Endothelial cell of hepatic sinusoid (primary cell): ENCODE data around the gene ASPDH.

Experiments used
- in situ Hi-C: cut with HindIII; loops from 2 replicates; pipeline ENCODE4 v1.10.0; 2017; ENCODE audit warnings: low sequenced_read_pairs

Gene ASPDH

GRCh38 chr19:50480281-50481111 is 33.2 kb downstream of the ASPDH start:
- in situ Hi-C loops: no loop called here

- in situ Hi-C loops: loop anchor here (10.0 kb wide), 1 partner anchor 125 kb away; no protein-coding TSS in a partner anchor
These were observed 33.9 kb downstream of the ASPDH start for GRCh38 chr19:50479761-50480251.

GRCh38 chr19:50478901-50479715 is 34.6 kb downstream of the ASPDH start:
- in situ Hi-C loops: loop anchor here (10.0 kb wide), 1 partner anchor 124 kb away; no protein-coding TSS in a partner anchor

GRCh38 chr19:50477751-50478515 is 35.8 kb downstream of the ASPDH start:
- in situ Hi-C loops: loop anchor here (10.0 kb wide), 1 partner anchor 123 kb away; no protein-coding TSS in a partner anchor

- in situ Hi-C loops: loop anchor here (10.0 kb wide), 1 partner anchor 122 kb away; no protein-coding TSS in a partner anchor
These were observed 36.8 kb downstream of the ASPDH start for GRCh38 chr19:50476907-50477238.

- in situ Hi-C loops: loop anchor here (10.0 kb wide), 1 partner anchor 122 kb away; no protein-coding TSS in a partner anchor
These were observed 37.3 kb downstream of the ASPDH start, which contains the start of the genes EMC10 and GARIN5A for GRCh38 chr19:50476224-50476906. EMC10 (plus strand) TSS chr19:50476507; CDS start chr19:50476545, 38 bp downstream. GARIN5A (minus strand) TSS chr19:50476848; CDS start chr19:50476388, 460 bp downstream.

GRCh38 chr19:50475736-50476223 is 37.9 kb downstream of the ASPDH start:
- in situ Hi-C loops: loop anchor here (10.0 kb wide), 1 partner anchor 121 kb away; no protein-coding TSS in a partner anchor

- in situ Hi-C loops: loop anchor here (10.0 kb wide), 1 partner anchor 120 kb away; no protein-coding TSS in a partner anchor
These were observed 38.6 kb downstream of the ASPDH start for GRCh38 chr19:50475101-50475568.

GRCh38 chr19:50473336-50473735 is 40.4 kb downstream of the ASPDH start:
- in situ Hi-C loops: loop anchor here (10.0 kb wide), 1 partner anchor 119 kb away; no protein-coding TSS in a partner anchor

- in situ Hi-C loops: no loop called here
These were observed 44.9 kb downstream of the ASPDH start for GRCh38 chr19:50468818-50469217.

- in situ Hi-C loops: no loop called here
These were observed 46.1 kb downstream of the ASPDH start for GRCh38 chr19:50467566-50467965.

- in situ Hi-C loops: no loop called here
These were observed 47.0 kb downstream of the ASPDH start for GRCh38 chr19:50466706-50467039.

- in situ Hi-C loops: no loop called here
These were observed 47.6 kb downstream of the ASPDH start for GRCh38 chr19:50465986-50466705.

GRCh38 chr19:50465000-50465399 is 48.7 kb downstream of the ASPDH start:
- in situ Hi-C loops: no loop called here

- in situ Hi-C loops: no loop called here
These were observed 49.4 kb downstream of the ASPDH start for GRCh38 chr19:50464348-50464747.

- in situ Hi-C loops: no loop called here
These were observed 50.7 kb downstream of the ASPDH start for GRCh38 chr19:50462970-50463369.
